Stimulated activated CD4-positive, alpha-beta T cell treated with anti-CD3 and anti-CD28 coated beads, Interleukin-2, amount 100 ng/mL, for 4 hours (primary cell): ENCODE results near the gene LSM4.

Source experiments
- DNase-seq: peaks from one replicate; pipeline ENCODE4 v3.0.0-alpha.2; 2020; ENCODE audit warnings: low read depth

Gene LSM4

GRCh38 chr19:18292462-18292809 is 30.4 kb downstream of the LSM4 start:
- no peak for DNase-seq

DNA sequence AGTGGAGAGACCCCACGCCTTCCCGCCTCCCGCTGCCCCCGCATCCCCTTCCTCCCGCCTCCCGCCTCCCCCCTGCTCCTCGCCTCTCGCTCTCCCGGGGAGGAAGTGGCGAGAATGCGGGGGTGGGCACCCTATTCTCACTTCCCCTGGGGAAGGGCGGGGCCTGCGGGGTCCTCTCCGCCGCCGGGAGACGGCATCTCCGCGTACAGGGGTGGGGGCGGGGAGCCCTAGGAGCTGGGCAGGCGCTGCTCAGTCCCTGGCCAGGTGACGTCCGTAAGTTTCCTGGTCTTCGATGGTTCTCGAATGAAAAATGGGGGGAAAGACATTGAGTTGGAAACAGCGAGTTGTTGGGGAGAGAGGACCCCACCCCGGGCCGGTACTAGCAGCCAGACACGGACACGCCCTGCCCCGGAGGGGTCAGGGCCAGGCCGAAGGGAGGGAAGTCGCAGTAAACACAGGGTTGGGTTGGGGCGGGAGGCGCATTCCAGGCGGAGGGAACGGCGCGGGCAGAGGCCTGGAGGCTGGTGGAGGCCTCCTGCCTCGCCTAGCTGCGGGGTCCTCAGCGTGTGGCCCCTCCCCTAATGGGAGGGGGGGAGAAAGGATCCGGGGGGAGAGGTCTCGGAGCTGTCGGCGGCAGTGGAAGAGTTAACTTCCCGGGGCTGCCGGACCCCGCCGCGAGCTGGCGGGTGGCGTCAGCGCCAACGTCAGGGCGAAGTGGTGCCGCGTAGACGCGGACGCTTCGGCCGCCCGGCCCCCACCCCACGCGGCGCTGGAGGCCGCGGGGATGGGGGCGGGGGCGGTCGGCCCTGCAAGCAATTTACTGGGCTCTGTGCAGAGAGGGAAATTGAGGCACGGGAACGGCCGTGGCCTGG is 31.1 kb downstream of the LSM4 start:
- DNase-seq = peak; percentile 79

GRCh38 chr19:18291019-18291524 is 31.8 kb downstream of the LSM4 start:
- no peak for DNase-seq

- peak; percentile 72 for DNase-seq
Observed at GRCh38 chr19:18290302-18291018, 32.4 kb downstream of the LSM4 start.

- no peak for DNase-seq
Observed at GRCh38 chr19:18289471-18290301, 33.2 kb downstream of the LSM4 start.

DNA sequence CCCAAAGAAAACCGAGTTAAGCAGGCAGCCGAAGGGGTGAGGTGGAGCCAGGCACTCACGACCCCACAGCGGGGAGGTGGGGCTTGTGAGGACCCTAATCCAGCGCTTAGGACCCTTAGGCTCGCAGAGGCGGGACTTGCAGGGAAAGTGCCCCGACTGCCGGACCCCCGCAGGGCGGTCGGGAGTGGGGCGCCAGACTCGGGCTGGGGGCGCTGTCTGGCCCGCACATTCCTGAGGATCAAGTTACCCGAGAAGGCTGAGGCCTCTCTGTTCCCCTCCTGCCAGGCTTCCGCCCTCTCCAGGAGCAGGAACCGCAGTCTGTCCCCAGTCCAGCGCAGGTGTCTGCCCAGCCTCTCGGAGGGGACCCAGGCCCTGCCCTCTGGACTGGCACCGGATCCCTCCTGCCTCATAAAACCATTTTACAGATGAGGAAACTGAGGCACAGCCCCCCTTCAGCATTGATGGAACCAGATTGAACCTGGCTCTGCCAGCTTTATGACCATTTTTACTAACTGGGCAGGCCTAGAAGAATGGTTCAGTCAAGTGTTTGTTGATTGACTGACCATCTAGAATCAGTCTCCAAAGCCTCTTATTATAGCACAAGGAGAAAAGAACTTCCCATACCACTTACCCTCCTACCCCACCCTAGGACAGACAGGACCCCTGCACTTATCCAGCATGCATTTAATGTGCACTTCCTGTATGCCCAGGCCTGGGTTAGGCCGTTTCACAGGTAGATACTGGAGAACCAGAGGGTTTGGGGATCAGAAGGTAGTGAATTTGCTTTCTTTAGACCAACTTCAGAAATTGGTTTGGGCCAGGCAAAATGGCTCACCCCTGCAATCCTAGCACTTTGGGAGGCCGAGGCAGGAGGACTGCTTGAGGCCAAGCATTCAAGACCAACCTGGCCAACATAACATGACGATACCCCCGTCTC is 34.8 kb downstream of the LSM4 start:
- DNase-seq = no peak

- DNase-seq = no peak
Observed at GRCh38 chr19:18286973-18287635, 35.8 kb downstream of the LSM4 start.

- no peak for DNase-seq
Observed at GRCh38 chr19:18284712-18285360, 38.0 kb downstream of the LSM4 start.

DNA sequence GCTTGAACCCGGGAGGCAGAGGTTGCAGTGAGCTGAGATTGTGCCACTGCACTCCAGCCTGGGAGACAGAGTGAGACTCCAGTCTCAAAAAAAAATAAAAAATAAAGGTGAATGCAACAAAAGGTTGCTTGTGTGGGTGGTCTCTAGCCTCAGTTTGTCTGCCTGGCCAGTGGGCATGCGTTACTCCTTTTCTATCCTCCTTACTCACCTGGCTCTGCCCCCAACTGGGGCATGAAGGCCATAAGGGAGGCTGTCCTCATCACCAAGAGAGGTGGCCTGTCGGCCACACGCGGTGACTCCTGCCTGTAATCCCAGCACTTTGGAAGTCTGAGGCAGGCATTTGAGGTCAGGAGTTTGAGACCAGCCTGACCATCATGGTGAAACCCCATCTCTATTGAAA is 39.5 kb downstream of the LSM4 start:
- no peak for DNase-seq

- DNase-seq = no peak
Observed at GRCh38 chr19:18282788-18283141, 40.1 kb downstream of the LSM4 start.

DNA sequence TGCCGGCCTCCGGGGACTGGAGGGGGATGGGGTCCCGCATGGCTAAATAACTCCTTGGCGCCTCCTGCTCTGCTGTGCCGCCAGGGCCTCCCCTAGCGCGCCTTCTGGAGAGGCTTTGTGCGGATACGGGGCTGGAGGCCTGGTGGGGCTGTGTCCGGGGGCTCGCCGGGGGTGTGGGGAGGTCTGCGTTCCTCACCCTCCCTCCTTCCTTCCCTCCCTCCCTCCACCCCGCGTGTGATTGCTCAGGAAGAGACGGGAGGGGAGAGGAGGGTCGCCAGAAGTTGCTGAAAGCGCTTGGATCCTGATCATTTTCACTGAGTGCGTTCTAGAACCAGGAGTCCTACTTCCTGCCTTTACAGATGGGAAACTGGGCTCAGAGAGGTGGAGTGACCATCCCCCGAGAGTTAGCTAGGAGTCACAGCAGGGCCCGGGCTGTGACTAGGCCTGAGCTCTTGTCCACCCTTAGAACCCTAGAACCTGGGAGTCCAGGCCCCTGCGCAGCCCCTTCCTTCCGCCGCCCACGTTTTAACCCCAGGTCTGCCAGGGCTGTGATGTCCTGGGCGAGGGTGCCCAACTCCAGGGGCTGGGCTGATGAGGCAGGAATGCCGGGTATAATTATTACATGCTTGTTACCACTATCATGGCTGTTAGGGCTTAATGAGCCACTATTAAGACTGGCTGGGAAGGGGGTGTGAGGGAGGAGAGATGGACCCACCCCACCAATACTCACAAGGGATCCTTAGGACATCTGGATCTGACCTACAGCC is 40.7 kb downstream of the LSM4 start:
- no peak for DNase-seq

- peak; percentile 95 for DNase-seq
Observed at GRCh38 chr19:18281082-18282020, 41.5 kb downstream of the LSM4 start, which contains the start of gene JUND. JUND (minus strand) TSS chr19:18281622; CDS start chr19:18281484, 138 bp downstream.

DNA sequence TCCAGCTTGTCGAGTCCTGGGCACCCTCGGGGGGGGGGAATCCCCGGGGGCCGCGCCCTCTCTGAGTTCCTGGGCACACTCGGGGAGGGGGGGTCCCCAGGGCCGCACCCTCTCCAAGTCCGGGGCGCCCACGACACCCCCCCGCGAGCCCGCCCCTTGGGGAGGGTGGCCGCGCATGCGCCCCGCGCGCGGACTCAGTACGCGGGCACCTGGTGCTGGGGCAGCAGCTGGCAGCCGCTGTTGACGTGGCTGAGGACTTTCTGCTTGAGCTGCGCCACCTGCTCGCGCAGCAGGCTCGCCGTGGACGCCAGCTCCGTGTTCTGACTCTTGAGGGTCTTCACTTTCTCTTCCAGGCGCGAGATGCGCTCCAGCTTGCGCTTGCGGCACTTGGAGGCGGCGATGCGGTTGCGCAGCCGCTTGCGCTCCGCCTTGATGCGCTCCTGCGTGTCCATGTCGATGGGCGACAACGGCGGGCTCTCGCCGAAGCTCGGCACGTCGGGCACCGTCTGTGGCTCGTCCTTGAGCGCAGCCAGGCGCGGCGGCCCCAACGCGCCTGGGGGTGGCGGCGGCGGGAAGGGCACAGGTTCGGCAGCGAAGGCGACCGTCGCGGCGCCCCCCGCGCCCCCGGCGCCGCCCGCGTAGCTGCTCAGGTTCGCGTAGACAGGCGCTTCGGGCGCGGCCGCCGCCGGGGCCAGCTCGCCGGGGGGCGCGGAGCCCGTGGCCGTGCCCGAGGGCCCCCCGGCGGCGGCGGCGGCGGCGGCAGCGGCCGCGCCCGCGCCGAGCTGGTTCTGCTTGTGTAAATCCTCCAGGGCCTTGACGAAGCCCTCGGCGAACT is 42.4 kb downstream of the LSM4 start:
- DNase-seq = peak; percentile 75

DNA sequence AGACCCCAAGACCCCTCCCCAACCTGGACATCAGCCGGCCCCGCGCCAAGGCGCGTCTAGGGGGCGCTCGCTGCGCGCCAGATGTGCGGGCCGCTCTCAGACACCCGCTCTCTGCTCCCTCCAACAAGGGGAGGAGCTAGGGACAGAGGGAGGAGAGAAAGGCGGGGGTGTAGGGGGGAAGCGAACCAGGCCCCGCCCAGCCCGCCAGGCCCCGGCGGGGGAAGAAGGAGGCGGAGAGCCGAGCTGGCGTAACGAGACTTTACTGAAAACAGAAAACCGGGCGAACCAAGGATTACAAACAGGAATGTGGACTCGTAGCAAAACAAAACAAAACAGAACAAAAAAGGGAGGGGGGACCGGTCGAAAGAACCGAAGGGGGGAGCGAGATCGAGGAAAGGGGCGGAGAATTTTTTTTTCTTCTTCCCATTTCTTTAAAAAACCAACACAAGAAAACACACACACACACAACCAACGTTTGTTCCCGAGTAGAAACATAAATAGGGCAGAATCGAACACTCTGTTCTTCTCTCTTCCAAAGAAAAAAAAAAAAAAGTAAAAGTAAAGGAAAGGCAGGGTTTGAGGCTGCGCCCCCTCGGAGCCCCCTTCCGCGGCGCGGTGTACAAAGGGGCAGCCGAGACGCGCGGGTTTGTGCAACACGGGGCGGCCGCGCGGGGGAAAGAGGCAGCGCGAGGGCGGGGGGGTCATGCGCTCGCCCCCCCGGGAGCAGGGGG is 43.2 kb downstream of the LSM4 start:
- DNase-seq = peak; percentile 93

DNA sequence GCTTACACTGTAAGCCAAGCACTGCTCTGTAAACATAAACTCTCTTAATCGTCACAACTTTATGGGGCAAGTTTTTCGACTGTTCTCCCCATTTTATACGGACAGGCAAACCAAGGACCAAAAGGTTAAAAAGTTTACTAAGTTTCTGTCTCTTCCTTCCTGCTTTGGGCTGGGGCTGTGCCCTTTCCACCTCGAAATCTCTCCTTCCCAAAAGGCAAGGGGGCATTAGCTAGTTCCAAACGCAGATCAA is 43.7 kb downstream of the LSM4 start:
- DNase-seq = no peak

GRCh38 chr19:18278521-18279265 is 44.2 kb downstream of the LSM4 start:
- peak; percentile 30 for DNase-seq
